ENCODE data around the gene TEF.

DNA sequence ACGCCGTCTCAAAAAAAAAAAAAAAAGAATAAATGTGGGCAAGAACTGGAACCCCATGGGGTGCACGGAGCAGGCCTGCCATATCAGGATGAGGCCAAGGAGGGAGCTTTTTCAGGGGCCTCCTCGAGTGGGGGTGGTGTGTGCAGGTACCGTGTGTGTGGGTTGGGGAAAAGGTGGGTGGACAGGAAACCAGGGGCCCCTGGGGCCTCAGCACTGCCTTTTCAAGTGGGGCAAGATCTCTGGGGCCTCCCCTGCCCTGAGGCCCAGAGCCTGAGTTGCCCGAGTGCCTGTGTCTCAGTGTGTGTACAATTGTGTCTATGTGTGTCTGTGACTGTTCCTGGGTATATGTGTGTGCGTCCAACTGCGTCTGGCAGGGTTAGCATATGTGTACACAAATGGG, 23.8 kb downstream of the TEF start:
- no peak for TF ChIP-seq EP300 (IDR thresholded peaks at IDR 0.05)
- TF ChIP-seq, protein P1, sequence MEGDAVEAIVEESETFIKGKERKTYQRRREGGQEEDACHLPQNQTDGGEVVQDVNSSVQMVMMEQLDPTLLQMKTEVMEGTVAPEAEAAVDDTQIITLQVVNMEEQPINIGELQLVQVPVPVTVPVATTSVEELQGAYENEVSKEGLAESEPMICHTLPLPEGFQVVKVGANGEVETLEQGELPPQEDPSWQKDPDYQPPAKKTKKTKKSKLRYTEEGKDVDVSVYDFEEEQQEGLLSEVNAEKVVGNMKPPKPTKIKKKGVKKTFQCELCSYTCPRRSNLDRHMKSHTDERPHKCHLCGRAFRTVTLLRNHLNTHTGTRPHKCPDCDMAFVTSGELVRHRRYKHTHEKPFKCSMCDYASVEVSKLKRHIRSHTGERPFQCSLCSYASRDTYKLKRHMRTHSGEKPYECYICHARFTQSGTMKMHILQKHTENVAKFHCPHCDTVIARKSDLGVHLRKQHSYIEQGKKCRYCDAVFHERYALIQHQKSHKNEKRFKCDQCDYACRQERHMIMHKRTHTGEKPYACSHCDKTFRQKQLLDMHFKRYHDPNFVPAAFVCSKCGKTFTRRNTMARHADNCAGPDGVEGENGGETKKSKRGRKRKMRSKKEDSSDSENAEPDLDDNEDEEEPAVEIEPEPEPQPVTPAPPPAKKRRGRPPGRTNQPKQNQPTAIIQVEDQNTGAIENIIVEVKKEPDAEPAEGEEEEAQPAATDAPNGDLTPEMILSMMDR (IDR thresholded peaks at IDR 0.05) = no peak
- no peak for TF ChIP-seq POLR2AphosphoS5 (IDR thresholded peaks at IDR 0.05)
- TF ChIP-seq POLR2A (IDR thresholded peaks at IDR 0.05) = no peak

All from sigmoid colon (tissue), 4 donors.